ENCODE measurements around the gene NDUFA6. TPM values are rescaled to one million over a fixed set of nuclear protein-coding genes. Genes with fewer than 3 reads are reported as not detected.

Gene NDUFA6
- 39.6 and 70.7 TPM in 2 replicates for total RNA-seq

GRCh38 chr22:42090596-42091454 lies at the start of gene NDUFA6:
Gene NDUFA6 (minus strand): TSS chr22:42090772. CDS start chr22:42090744, 28 bp downstream.

DNA sequence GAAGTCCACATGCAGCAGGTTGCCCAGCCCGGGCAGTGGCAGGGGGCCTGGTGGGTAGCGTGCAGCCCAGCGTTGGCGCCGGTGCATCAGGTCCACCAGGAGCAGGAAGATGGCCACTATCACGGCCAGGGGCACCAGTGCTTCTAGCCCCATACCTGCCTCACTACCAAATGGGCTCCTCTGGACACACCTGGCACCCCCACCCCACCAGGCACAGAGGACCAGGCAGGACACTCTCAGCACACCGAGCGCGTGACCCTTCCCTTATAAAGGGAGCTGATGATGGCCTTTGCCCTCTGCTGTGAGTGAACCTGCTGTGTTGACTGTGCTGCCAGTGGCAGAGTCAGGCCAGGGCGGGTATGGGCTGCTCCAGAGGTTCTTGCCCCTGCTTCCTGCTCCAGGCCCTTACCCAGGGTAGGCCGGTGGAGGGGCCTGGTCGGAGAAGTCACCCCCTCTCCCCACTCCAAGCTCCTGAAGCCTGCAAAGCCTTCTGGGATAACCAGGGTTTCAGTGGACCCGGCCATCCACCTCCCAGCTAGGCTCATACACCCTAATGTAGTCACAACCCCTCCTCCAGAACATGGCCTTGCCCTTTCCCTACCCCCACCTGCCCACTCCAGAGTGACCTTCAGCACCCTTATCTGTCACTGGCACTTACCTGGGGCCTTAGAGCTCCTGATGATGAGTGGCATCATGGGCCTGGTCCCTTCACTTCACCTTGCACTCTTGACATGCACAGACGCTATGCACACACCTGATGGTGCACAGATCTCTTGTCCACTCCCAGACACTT lies 40.3 kb upstream of the NDUFA6 start, which contains the start of gene CYP2D6:
TSS of gene CYP2D6 (minus strand) at position 172 of the 793 bp plus-strand sequence. CDS start at position 153, 19 bp downstream.

DNA sequence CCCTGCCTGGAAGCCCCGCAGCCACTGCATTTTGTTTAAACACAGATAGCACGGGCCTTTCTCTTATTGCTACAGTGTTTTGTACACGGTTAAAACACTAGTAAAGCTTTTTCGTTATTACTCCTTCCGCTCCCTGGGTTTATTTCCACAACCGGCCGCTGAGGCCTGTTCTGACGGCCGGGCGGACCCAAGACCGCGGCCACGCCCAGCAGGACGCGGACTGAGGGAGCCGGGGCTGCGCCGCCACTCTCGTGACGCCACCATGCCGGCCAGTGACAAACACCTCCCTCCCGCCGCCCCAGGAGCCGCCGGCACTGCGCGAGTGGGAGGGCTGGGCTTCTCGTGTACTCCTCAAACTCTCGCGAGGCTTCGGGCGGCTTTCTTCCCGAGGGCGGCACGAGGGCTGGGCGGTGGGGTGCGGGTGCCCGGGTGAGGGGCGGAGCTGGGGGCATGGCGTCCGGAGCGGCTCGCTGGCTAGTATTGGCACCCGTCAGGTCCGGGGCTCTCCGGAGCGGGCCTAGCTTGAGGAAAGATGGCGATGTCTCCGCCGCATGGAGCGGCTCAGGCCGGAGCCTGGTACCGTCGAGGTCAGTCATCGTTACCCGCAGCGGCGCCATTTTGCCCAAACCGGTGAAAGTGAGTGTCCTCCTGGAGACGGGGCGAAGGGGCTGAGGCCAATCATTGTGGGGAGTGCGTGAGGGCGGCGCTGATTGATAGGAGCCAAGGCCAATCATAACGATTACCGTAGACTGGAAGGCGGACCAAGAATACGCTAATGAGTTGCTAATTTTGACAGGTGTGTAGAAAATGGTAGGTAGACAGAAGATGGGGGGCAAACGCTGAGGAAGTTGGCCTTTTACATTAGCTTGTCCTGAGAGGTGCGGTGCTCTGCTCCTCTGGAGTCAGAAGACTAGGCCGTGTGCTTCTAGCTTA lies 11.0 kb downstream of the NDUFA6 start, which contains the start of gene SMDT1:
TSS of gene SMDT1 (plus strand) at position 382 of the 933 bp plus-strand sequence. CDS start at position 451, 69 bp downstream.

GRCh38 chr22:42074132-42074811 lies 16.3 kb downstream of the NDUFA6 start, which contains the start of gene PHETA2:
Gene PHETA2 (plus strand): TSS chr22:42074248. CDS start chr22:42077294, 3,046 bp downstream.

GRCh38 chr22:42070517-42071422 lies 19.8 kb downstream of the NDUFA6 start, which contains the start of gene NAGA:
Gene NAGA (minus strand): TSS chr22:42070812. CDS start chr22:42070297, 515 bp downstream.

Small RNAs within 50 kb of the gene (small RNA-seq; reads per million reads assigned to genes)
- gene SNORD13P1: not detected

Other genes with a start within 250 kb of the NDUFA6 start
- gene SHISA8, start 175.7 kb downstream of the NDUFA6 start, total RNA-seq: not detected in 2 replicates
- gene TNFRSF13C, start 164.0 kb downstream of the NDUFA6 start, total RNA-seq: 0.13 and 0.14 TPM in 2 replicates
- 19.7 and 26.7 TPM in 2 replicates for gene CENPM, start 143.6 kb downstream of the NDUFA6 start, total RNA-seq
- gene SEPTIN3, start 121.3 kb downstream of the NDUFA6 start, total RNA-seq: 0.07 and 0.13 TPM in 2 replicates
- gene WBP2NL, start 92.0 kb downstream of the NDUFA6 start, total RNA-seq: 0.22 TPM in 1 of 2 replicates, not detected in the other
- 37.0 and 52.3 TPM in 2 replicates for gene NAGA, start 20.0 kb downstream of the NDUFA6 start, total RNA-seq
- gene PHETA2, start 16.5 kb downstream of the NDUFA6 start, total RNA-seq: 8.6 and 11.2 TPM in 2 replicates
- gene SMDT1, start 11.1 kb downstream of the NDUFA6 start, total RNA-seq: 7.0 and 11.7 TPM in 2 replicates
- gene CYP2D6, start 40.0 kb upstream of the NDUFA6 start, total RNA-seq: 0.13 and 0.22 TPM in 2 replicates
- 28.2 and 43.4 TPM in 2 replicates for gene TCF20, start 179.9 kb upstream of the NDUFA6 start, total RNA-seq